ENCODE results near the gene RPRD1B. TPM values are rescaled to one million over a fixed set of nuclear protein-coding genes. Genes with fewer than 3 reads are reported as not detected.
A peak's percentile ranks its signal among the peaks of the same experiment; 100 is the strongest.

Gene RPRD1B
- total and polyA plus RNA-seq, 2 of the 8 experiments (the other 6 are each of a cell fraction or from before 2014, with no cell fraction given): 10.3 to 20.9 TPM

- Histone ChIP-seq H4K20me1 (replicated peaks in 1 of 2; ENCODE audit: control insufficient read depth in 1 of 2, insufficient read depth in 2 of 2, low read length in 2 of 2) (no peaks in the 10 kb centered on the region), H4K8ac (ENCODE audit: extremely low read depth, insufficient read depth, low read length) (no peak overlapping the region), H3K14ac (ENCODE audit: insufficient read length) (no peak overlapping the region), H3K4me2 (ENCODE audit: insufficient read depth in 1 of 2, low read depth in 2 of 2, low read length in 2 of 2) (no peak overlapping the region), H2BK120ac (replicated peaks; ENCODE audit: low read depth, low read length) (no peak overlapping the region), H3K23me2 (ENCODE audit: low read depth, low read length) (peaks cover 1% of the 10 kb centered on the region; the same call in 1 of the 2 replicates), H2BK20ac (ENCODE audit: low read length) (no peak overlapping the region), H3K9ac (replicated peaks in 1 of 4; ENCODE audit: extremely low read depth in 1 of 4, low read depth in 3 of 4, low read length in 3 of 4) (no peak overlapping the region), H3K79me2 (ENCODE audit: control insufficient read depth in 1 of 2, insufficient read depth in 2 of 2, low read length in 2 of 2) (no peaks in the 10 kb centered on the region), H3K4me3 (ENCODE audit: extremely low read depth in 1 of 4, insufficient read depth in 2 of 4, low read depth in 3 of 4, low read length in 4 of 4) (no peak overlapping the region), H3K9me3 (ENCODE audit: insufficient read depth in 2 of 2, low read depth in 1 of 2, low read length in 1 of 2) (no peaks in the 10 kb centered on the region), H3K56ac (replicated peaks; ENCODE audit: insufficient read length, low read depth, low read length) (no peak overlapping the region), H3K18ac (ENCODE audit: extremely low read depth, low read length) (no peak overlapping the region), H3K23ac (ENCODE audit: insufficient read length) (no peak overlapping the region), H3K4ac (replicated peaks; ENCODE audit: insufficient read length, low read depth, low read length) (no peak overlapping the region), H2AK5ac (ENCODE audit: low read depth, low read length) (no peak overlapping the region), H2AFZ (ENCODE audit: low read length) (no peak overlapping the region), H2BK15ac (ENCODE audit: low read length) (0 out of 2 replicates have a peak overlapping the region, but pooled peaks have one; percentile 21), H2BK5ac (ENCODE audit: low read depth, low read length) (no peak overlapping the region), H3K4me1 (replicated peaks in 1 of 4; ENCODE audit: control insufficient read depth in 3 of 4, insufficient read depth in 4 of 4, low read length in 3 of 4) (0 out of 7 replicates have a peak, but pooled peaks cover 0 to 4% (median 0%) of the 10 kb centered on the region in 4 experiments), H4K91ac (replicated peaks; ENCODE audit: insufficient read length, low read length) (no peak overlapping the region), H3K27me3 (replicated peaks in 1 of 4; ENCODE audit: control insufficient read depth in 3 of 4, extremely low read depth in 1 of 4, insufficient read depth in 3 of 4, low read length in 3 of 4) (no peaks in the 10 kb centered on the region), H3K27ac (ENCODE audit: low read depth, low read length) (no peak overlapping the region), H3K36me3 (ENCODE audit: control insufficient read depth in 2 of 4, insufficient read depth in 4 of 4, low read length in 3 of 4) (no peaks in the 10 kb centered on the region), H2BK12ac (ENCODE audit: low read depth, low read length) (no peak overlapping the region), H4K5ac (ENCODE audit: insufficient read length, low read depth, low read length) (no peak overlapping the region), H3K79me1 (ENCODE audit: low read depth, low read length) (no peaks in the 10 kb centered on the region)
- whole genome bisulfite sequencing, 2 experiments (ENCODE audit: extremely low coverage in 1 of 2, insufficient coverage in 1 of 2, insufficient read length in 1 of 2, insufficient replicate concordance in 2 of 2, low coverage in 1 of 2, low lambda C conversion rate in 2 of 2, missing lambda C conversion rate in 1 of 2): 90% methylated on average over 7 of the region's 7 CpGs; no CpG with 5 or more reads in 1 of the 2 experiments
- POLR2A ChIA-PET (ENCODE audit: partially characterized antibody): no interaction called here
- CTCF ChIA-PET (ENCODE audit: partially characterized antibody): interaction anchor here (0.6 to 3.7 kb wide), 2 partner anchors 21 to 86 kb away, joined by 3 to 14 read pairs; no protein-coding TSS in a partner anchor
- DNase-seq (ENCODE audit: low read depth in 1 of 2, low spot score in 2 of 2): no peak
- FAIRE-seq: no peak
- TF ChIP-seq USF2 (IDR thresholded peaks at IDR 0.05; ENCODE audit: low read length) (no peak), CTBP2 (IDR thresholded peaks at IDR 0.05; ENCODE audit: borderline replicate concordance, insufficient read depth, insufficient read length, low read length) (no peak), HDAC6 (IDR thresholded peaks at IDR 0.05; ENCODE audit: low read depth, low read length) (no peak), YY1 (IDR thresholded peaks at IDR 0.05; ENCODE audit: low read depth, low read length) (no peak), SP4 (IDR thresholded peaks at IDR 0.05; ENCODE audit: low read length) (no peak), CHD2 (IDR thresholded peaks at IDR 0.05; ENCODE audit: low read length) (no peak), KDM4A (IDR thresholded peaks at IDR 0.05; ENCODE audit: low read depth, low read length, severe bottlenecking) (no peak), SAP30 (IDR thresholded peaks at IDR 0.05; ENCODE audit: insufficient read depth, insufficient replicate concordance, low read length) (no peak), ATF3 (IDR thresholded peaks at IDR 0.05; ENCODE audit: insufficient read depth, low read depth, low read length) (no peak), EGR1 (IDR thresholded peaks at IDR 0.05; ENCODE audit: borderline replicate concordance, low read depth, low read length) (no peak), GTF2F1 (IDR thresholded peaks at IDR 0.05; ENCODE audit: borderline replicate concordance, low read depth, low read length) (no peak)
Observed at GRCh38 chr20:38135271-38135650, 101.7 kb downstream of the RPRD1B start.
